T-helper 1 cell treated with Interleukin-12 subunit alpha and Interleukin-12 subunit beta and Interleukin-4 antibody, amounts not matched to agents 30 μg/mL and 1 μg/mL, for 36 hours (primary cell): ENCODE results near the gene COA1.
A peak's percentile ranks its signal among the peaks of the same experiment; 100 is the strongest.

Source experiments
- H3K27ac Mint-ChIP-seq: one replicate; pipeline ENCODE4 v1.8.0; 2021; ENCODE audit warnings: mild to moderate bottlenecking, mixed read lengths
- H3K27me3 Mint-ChIP-seq: one replicate; pipeline ENCODE4 v1.8.0; 2021; ENCODE audit warnings: low read depth, mixed read lengths
- H3K36me3 Mint-ChIP-seq: one replicate; pipeline ENCODE4 v1.8.0; 2021; ENCODE audit warnings: low read depth, mixed read lengths
- H3K4me1 Mint-ChIP-seq: one replicate; pipeline ENCODE4 v1.8.0; 2021; ENCODE audit warnings: low read depth, mixed read lengths
- H3K4me3 Mint-ChIP-seq: one replicate; pipeline ENCODE4 v1.8.0; 2021; ENCODE audit warnings: mild to moderate bottlenecking, moderate library complexity, mixed read lengths
- H3K9me3 Mint-ChIP-seq: one replicate; pipeline ENCODE4 v1.8.0; 2021; ENCODE audit warnings: mixed read lengths

The COA1 gene

GRCh38 chr7:43764039-43764761 is 34.9 kb upstream of the COA1 start:
- H3K36me3 Mint-ChIP-seq = peaks cover 2% of the 10 kb centered on the region
- H3K4me1 Mint-ChIP-seq = peaks cover 19% of the 10 kb centered on the region
- H3K4me3 Mint-ChIP-seq = no peak overlapping the region
- H3K27ac Mint-ChIP-seq = no peak overlapping the region
- H3K27me3 Mint-ChIP-seq = no peaks in the 10 kb centered on the region
- H3K9me3 Mint-ChIP-seq = no peaks in the 10 kb centered on the region

- no peaks in the 10 kb centered on the region for H3K27me3 Mint-ChIP-seq
- no peak overlapping the region for H3K4me3 Mint-ChIP-seq
- H3K27ac Mint-ChIP-seq = no peak overlapping the region
These were observed 33.9 kb upstream of the COA1 start for GRCh38 chr7:43763183-43763582.

GRCh38 chr7:43761938-43762692 is 32.8 kb upstream of the COA1 start:
- no peaks in the 10 kb centered on the region for H3K9me3 Mint-ChIP-seq
- H3K4me3 Mint-ChIP-seq = no peak overlapping the region
- peaks cover 29% of the 10 kb centered on the region for H3K4me1 Mint-ChIP-seq
- H3K27me3 Mint-ChIP-seq = peaks cover 7% of the 10 kb centered on the region
- no peak overlapping the region for H3K27ac Mint-ChIP-seq
- H3K36me3 Mint-ChIP-seq = peaks cover 2% of the 10 kb centered on the region

More at GRCh38 chr7:43763183-43763582, 33.9 kb upstream of the COA1 start:
- Mint-ChIP-seq H3K9me3 (no peaks in the 10 kb centered on the region), H3K4me1 (peaks cover 19% of the 10 kb centered on the region), H3K36me3 (peaks cover 2% of the 10 kb centered on the region)

GRCh38 chr7:43761382-43761781 is 32.1 kb upstream of the COA1 start:
- H3K4me3 Mint-ChIP-seq = no peak overlapping the region
- no peak overlapping the region for H3K27ac Mint-ChIP-seq
- H3K9me3 Mint-ChIP-seq = no peaks in the 10 kb centered on the region
- H3K4me1 Mint-ChIP-seq = peaks cover 33% of the 10 kb centered on the region
- H3K27me3 Mint-ChIP-seq = peaks cover 8% of the 10 kb centered on the region
- peaks cover 2% of the 10 kb centered on the region for H3K36me3 Mint-ChIP-seq

- H3K9me3 Mint-ChIP-seq = no peaks in the 10 kb centered on the region
These were observed 31.5 kb upstream of the COA1 start for GRCh38 chr7:43760861-43761260.

DNA sequence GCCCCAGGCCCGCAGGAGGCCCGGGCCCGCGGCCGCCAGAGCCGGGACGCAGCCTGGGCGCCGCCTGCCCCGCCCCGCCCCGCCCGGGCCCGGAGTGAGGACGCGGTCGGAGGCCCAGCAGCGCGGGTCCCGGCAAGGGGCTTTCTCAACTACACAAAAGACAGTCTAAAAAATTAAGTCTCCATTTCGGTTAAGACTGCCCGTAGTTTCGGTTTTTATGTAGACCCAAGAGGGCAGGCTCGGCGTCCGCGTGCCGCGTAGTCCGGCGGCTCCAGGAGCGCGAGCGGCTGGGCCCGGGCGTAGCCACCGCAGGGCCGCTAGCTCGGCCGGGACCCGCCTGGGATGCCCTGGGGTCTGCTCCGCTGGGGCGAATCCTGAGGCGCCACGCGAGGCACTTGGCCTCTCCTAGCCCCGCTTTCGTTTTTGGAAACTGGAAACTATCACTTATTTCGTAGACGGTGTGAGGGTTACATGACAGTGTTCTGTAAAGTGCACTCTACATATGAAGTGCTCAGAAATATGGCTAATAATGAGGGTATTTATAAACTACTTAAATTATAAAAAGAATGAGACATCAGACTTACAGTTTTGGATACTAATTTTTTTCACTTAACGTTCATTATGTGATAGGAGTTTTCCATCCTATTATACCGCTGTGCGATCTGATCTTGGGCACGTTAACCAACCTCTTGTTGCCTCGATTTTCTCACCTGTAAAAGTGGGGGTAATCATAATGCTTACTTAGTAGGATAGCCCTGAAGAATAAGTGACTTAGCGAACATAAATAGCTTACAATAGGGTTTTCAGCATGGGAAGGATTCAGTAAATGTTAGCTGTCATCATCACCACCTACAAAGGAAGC is 29.7 kb upstream of the COA1 start:
- Mint-ChIP-seq H3K9me3 (no peaks in the 10 kb centered on the region), H3K27me3 (peaks cover 8% of the 10 kb centered on the region), H3K27ac (peak overlapping the region; percentile 76), H3K4me1 (peaks cover 29% of the 10 kb centered on the region), H3K36me3 (peaks cover 2% of the 10 kb centered on the region), H3K4me3 (peak overlapping the region; percentile 83)

More at GRCh38 chr7:43760861-43761260, 31.5 kb upstream of the COA1 start:
- Mint-ChIP-seq H3K36me3 (peaks cover 2% of the 10 kb centered on the region), H3K27me3 (peaks cover 8% of the 10 kb centered on the region), H3K4me3 (no peak overlapping the region), H3K4me1 (peaks cover 36% of the 10 kb centered on the region), H3K27ac (no peak overlapping the region)

DNA sequence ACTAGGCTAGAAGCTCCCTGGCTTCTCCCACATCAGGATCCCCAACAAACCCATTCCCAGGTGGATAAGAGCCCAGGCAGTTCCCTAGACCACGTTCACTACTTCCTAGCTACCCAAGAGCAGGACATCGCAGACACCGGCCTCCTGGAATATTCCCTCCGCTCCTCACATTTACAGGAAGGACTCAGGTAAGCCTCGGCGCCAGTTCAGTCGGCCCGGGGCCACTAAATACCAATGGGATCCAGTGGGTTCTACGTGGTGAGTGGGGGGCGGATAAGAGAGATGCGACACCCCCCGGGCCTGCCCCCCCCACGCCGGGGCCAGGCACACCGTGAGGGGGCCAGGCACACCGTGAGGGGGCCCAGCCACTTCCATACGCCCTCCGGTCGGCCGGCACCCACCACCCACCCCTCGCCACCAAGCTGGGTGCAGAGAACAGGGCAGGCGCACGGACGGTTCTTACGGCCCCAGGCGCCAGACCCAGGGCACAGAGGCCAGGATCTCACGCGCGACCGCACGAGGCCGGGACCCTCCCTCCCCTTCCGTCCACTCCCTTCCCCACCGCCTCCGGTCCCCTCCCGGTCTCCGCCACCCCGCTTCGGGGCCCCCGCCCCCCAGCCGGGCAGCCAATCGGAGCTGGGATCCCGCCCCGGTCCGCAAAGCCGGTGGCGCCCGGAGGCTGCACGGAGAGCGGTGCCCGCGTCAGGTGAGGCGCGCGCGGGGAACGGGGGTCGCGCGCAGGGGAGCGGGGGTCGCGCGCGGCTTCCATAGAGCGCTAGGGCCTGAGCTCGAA is 28.9 kb upstream of the COA1 start, which contains the start of gene BLVRA:
BLVRA (plus strand) TSS at position 652 of the 793 bp plus-strand sequence. CDS start 12,479 bp downstream, outside the sequence.
- Mint-ChIP-seq H3K36me3 (peaks cover 2% of the 10 kb centered on the region), H3K27me3 (peaks cover 8% of the 10 kb centered on the region), H3K4me3 (peak within 1 kb of the TSS; percentile 83), H3K9me3 (no peaks in the 10 kb centered on the region), H3K27ac (peak within 1 kb of the TSS; percentile 76), H3K4me1 (peaks cover 26% of the 10 kb centered on the region)

DNA sequence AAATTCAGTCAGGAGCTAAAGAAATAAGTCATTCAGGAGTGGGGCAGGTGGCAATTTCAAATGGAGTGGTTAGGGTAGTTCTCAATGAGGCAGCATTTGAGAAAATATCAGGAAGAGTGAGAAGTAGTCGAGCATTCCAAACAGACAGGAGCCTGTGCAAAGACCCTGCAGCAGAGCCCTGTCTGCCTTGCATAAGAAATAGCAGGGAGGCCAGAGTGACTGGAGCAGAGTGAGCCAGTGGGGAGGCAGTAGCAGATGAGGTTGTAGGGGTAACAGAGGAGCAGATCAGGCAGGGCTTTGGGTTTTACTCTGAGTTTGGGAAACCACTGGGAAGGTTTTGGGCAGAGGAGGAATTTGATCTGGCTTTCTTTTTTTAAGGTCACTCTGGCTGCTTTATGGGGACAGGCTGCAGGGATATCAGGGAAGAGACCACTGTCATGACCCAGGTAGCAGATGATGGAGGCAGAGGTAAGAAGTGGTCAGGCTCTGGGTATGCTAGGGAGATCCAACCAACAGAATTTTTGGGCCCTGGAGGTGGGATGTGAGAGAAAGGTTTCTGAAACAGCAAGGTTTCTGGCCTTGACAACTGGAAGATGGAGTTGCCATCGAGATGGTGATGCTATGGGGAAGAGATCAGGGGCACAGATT is 27.9 kb upstream of the COA1 start:
- Mint-ChIP-seq H3K9me3 (no peaks in the 10 kb centered on the region), H3K27ac (peak overlapping the region; percentile 65), H3K36me3 (peaks cover 2% of the 10 kb centered on the region), H3K4me3 (peak overlapping the region; percentile 18), H3K4me1 (peaks cover 25% of the 10 kb centered on the region), H3K27me3 (peaks cover 8% of the 10 kb centered on the region)

- Mint-ChIP-seq H3K27ac (peak overlapping the region; percentile 18), H3K4me1 (peaks cover 25% of the 10 kb centered on the region), H3K9me3 (no peaks in the 10 kb centered on the region), H3K27me3 (peaks cover 8% of the 10 kb centered on the region), H3K36me3 (peaks cover 2% of the 10 kb centered on the region), H3K4me3 (peak overlapping the region; percentile 18)
These were observed 27.2 kb upstream of the COA1 start for GRCh38 chr7:43756368-43757072.

- H3K4me1 Mint-ChIP-seq = peaks cover 20% of the 10 kb centered on the region
- H3K27ac Mint-ChIP-seq = no peak overlapping the region
- H3K4me3 Mint-ChIP-seq = no peak overlapping the region
- H3K9me3 Mint-ChIP-seq = no peaks in the 10 kb centered on the region
- peaks cover 8% of the 10 kb centered on the region for H3K27me3 Mint-ChIP-seq
- H3K36me3 Mint-ChIP-seq = no peaks in the 10 kb centered on the region
These were observed 25.3 kb upstream of the COA1 start for GRCh38 chr7:43754596-43754995.

DNA sequence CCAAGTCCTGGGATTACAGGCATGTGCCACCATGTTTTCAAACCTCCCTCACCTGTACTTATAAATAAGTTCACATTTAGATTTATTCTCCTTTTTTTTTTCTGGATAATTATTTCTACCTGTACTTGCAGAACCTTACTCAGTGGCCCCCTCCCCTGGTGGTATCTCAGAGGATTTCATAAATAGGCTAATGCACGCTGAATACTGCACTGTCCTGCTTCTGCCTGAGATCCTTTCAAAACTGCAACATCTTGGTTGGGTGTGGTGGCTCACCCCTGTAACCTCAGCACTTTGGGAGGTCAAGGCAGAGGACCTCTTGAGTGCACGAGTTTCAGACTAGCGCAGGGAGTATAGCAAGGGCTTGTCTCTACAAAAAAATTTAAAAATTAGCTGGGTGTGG is 24.5 kb upstream of the COA1 start:
- no peak overlapping the region for H3K27ac Mint-ChIP-seq
- peaks cover 17% of the 10 kb centered on the region for H3K4me1 Mint-ChIP-seq
- H3K36me3 Mint-ChIP-seq = no peaks in the 10 kb centered on the region
- peaks cover 8% of the 10 kb centered on the region for H3K27me3 Mint-ChIP-seq
- H3K4me3 Mint-ChIP-seq = no peak overlapping the region
- no peaks in the 10 kb centered on the region for H3K9me3 Mint-ChIP-seq

- H3K27ac Mint-ChIP-seq = no peak overlapping the region
- H3K4me1 Mint-ChIP-seq = peaks cover 17% of the 10 kb centered on the region
These were observed 24.0 kb upstream of the COA1 start for GRCh38 chr7:43753271-43753810.

GRCh38 chr7:43752411-43752810 is 23.1 kb upstream of the COA1 start:
- H3K27ac Mint-ChIP-seq = no peak overlapping the region

More at GRCh38 chr7:43753271-43753810, 24.0 kb upstream of the COA1 start:
- Mint-ChIP-seq H3K9me3 (no peaks in the 10 kb centered on the region), H3K4me3 (no peak overlapping the region), H3K36me3 (no peaks in the 10 kb centered on the region), H3K27me3 (peaks cover 8% of the 10 kb centered on the region)

More at GRCh38 chr7:43752411-43752810, 23.1 kb upstream of the COA1 start:
- peaks cover 10% of the 10 kb centered on the region for H3K4me1 Mint-ChIP-seq
- no peaks in the 10 kb centered on the region for H3K9me3 Mint-ChIP-seq
- H3K4me3 Mint-ChIP-seq = no peak overlapping the region
- no peaks in the 10 kb centered on the region for H3K36me3 Mint-ChIP-seq
- H3K27me3 Mint-ChIP-seq = peaks cover 3% of the 10 kb centered on the region
